ENCODE measurements around the gene UPK3A.

- TF ChIP-seq CTCF (IDR thresholded peaks at IDR 0.05), result no peak
- TF ChIP-seq POLR2A (IDR thresholded peaks at IDR 0.05), result no peak
Observed at GRCh38 chr22:45324311-45324711, 39.6 kb downstream of the UPK3A start.
